Stimulated activated CD8-positive, alpha-beta memory T cell treated with anti-CD3 and anti-CD28 coated beads, Interleukin-2, amount 100 ng/mL, for 1 hour (primary cell): ENCODE measurements around the gene HMCN2.
"Not testable (repeated sequence)": the region's sequence is repeated elsewhere in the genome, so short reads cannot be mapped to it uniquely, and the experiment has no call there.

Experiments used
- DNase-seq, 2 donors: peaks; one replicate each; pipeline ENCODE4 v3.0.0-alpha.2; 2020; ENCODE audit warnings: low read depth in 2 of 2

Gene HMCN2

GRCh38 chr9:130263601-130264413 lies 1.8 kb upstream of the HMCN2 start:
- no peak for DNase-seq

- DNase-seq, result no peak
These were observed 878 bp upstream of the HMCN2 start for GRCh38 chr9:130264414-130265350.

DNA sequence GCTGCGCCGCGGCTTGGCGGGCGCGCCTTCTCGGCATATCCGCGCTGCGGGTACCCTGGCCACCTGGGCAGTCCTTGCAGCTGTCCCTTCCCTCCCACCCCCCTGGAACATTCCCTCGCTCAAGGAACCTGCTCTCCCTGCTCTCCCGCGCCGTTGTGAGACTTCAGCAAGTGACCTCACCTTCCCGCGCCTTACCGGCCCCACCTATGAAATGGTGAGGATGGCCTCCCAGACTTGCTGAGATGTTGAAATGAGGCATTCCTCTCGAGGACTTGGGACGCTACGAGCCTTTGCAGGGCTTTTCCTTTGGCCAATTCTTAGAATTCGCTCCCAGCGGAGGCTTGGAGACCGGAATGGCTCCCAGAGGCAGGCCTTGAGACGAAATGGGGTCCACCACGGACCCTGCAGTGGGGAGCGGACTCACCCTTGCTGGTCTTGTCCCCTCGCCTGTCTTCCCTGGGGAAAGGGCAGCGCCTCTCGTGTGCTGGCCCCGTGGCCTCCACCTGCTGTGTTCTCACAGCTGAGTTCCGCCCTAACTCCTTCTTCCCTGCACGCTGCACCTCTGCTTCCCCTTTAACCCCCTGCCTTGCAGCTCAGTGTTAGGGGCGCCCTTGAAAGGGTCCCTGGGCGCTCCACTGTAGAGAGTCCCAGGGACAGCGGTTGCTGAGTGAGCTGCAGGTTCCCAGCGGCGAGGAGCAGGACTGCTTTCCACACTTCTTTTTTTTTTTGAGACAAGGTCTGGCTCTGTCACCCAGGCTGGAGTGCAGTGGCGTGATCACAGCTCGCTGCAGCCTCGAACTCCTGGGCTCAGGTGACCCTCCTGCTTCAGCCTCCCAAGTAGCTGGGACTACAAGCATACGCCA lies 907 bp downstream of the HMCN2 start:
- no peak for DNase-seq

DNA sequence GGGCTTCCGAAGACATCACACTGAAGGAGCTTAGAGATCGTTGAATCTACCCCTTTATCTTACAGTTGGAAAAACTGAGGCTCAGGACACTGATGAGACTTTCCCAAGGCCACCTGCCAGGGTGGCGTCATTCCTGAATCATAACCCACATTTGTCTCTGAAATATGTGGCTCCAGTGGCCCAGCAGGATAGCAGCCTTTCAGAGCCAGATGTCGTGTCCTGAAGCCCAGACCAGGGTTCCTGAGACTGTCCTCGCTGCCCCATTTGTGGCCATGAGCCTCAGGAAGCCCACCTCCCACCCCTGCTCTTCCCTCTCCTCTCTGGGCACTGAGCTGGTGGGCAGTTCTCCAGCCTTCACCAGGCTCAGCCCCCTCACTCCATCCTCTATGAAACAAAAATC lies 2.4 kb downstream of the HMCN2 start:
- no peak for DNase-seq

DNA sequence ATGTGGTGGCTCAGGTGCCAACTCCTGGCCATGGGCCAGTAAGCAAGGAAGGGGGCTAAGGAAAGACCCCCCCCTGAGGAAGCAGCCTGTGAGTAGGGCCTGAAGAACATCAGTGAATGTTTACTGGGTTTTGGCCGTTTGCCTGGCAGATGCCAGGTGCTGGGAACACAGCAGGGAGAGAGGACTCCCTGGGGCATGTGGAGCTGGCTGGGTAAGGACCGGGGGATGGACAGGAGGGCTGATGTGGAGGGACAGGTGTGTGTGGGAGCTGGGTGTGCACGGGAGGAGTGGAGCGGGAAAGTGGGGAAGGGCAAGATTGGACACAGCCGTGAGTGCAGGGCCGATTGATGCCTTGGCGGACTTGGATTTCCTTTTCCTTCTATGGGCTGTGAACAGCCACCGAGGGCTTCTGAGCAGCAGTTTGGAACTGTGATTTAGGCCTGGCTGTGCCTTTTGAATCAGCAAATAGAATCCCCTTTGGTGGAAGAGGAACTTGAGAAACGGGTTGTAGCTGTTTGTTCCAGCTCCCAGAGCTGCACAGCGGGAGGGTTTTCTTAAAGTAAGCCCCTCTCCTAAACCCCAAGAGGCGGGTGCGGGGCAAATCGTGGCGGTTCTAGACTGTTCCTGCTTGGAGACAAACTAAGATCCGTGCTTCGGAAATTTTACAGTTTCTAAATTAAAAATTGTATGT lies 3.1 kb downstream of the HMCN2 start:
- DNase-seq, result no peak

GRCh38 chr9:130271473-130271872 lies 5.9 kb downstream of the HMCN2 start:
- DNase-seq, result no peak

- DNase-seq, result no peak
These were observed 9.6 kb downstream of the HMCN2 start for GRCh38 chr9:130275156-130275555.

GRCh38 chr9:130276121-130276520 lies 10.6 kb downstream of the HMCN2 start:
- DNase-seq, result no peak

GRCh38 chr9:130276955-130277354 lies 11.4 kb downstream of the HMCN2 start:
- DNase-seq, result no peak

DNA sequence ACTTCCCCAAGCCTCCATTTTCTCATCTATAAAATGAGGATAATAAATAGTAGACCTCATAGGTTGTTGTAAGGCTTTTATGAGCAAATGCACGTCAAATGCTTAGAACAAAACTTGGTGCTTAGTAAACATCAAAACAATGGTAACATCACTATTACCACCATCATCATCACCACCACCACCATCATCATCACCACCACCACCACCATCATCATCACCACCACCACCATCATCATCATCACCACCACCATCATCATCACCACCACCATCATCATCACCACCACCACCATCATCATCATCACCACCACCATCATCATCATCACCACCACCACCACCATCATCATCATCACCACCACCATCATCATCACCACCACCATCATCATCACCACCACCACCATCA lies 12.0 kb downstream of the HMCN2 start:
- not testable (repeated sequence) for DNase-seq

- no peak for DNase-seq
These were observed 18.1 kb downstream of the HMCN2 start for GRCh38 chr9:130283539-130284248.

GRCh38 chr9:130284249-130284625 lies 18.7 kb downstream of the HMCN2 start:
- no peak for DNase-seq

DNA sequence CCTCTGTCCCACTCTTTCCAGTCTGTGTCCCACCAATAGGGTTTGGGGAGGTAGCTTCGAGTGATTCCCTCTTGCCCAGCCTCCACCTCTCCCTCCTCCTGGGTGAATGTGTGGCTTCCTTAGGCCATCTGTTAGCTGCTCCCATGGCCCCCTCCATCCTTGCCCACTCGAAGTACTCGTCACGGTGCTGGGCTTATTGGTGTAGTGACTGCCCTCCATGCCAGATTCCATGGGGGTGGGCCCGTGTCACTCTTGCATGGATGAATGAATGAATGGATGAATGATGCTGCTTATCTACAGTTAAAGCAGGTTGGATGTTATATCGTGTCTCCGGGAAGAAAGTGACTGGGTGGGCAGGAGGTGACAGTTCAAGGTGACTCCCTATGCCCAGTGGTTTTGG lies 19.1 kb downstream of the HMCN2 start:
- no peak for DNase-seq

- DNase-seq, result no peak
These were observed 19.7 kb downstream of the HMCN2 start for GRCh38 chr9:130285271-130285670.

DNA sequence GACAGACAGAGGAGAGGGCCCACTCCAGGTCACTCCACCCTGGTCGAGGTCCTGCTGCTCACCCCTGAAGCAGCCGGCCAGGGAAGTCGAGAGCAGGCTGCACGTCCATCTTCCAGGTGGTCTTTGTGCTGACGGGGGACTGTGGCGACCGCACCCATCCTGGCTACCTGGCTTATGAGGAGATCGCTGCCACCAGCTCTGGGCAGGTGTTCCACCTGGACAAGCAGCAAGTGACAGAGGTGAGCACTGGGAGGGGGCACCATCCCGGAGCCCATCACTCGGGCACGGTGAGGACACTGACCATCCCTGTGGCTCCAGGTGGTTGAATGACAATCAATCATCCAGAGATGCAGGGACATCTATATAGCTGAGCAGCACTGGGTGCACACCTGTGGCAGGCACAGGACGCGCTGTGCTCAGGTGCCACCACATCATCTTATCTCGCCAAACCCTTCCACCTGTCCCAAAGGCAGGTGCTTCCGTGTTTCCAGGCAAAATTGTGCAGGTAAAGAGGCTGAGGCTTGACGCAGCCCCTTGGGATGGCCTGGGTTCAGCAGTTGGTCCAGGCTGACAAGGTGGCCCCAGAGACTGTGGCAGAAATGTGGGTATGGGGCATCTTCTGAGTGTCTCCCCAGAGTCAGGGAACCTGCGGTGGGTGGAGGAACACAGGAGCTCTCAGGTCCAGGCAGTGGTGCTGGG lies 20.7 kb downstream of the HMCN2 start:
- no peak for DNase-seq

- no peak for DNase-seq
These were observed 21.3 kb downstream of the HMCN2 start for GRCh38 chr9:130286781-130287428.

- no peak for DNase-seq
These were observed 22.2 kb downstream of the HMCN2 start for GRCh38 chr9:130287736-130288135.

DNA sequence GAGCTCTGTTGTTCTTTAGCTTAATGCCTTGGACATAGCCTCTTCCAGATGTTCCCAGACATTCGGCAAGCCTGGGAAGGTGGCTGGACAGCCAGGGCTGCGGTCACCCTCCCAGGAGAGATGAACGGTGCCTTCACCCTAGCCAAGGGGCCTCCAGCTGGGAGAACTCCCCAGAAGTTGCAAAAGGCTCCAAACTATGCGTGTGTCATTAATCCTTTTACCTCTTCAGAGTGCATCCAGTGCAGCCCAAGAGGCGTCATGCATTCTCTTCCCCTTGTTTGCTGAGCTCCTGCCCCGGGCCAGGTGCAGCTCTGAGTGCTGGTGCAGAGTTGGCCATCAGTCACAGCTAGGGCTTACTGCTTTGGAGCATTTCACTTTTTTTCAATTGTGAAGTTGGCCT lies 22.8 kb downstream of the HMCN2 start:
- DNase-seq, result no peak

- DNase-seq, result no peak
These were observed 23.5 kb downstream of the HMCN2 start for GRCh38 chr9:130288926-130289690.
